Stimulated activated CD4-positive, alpha-beta T cell treated with anti-CD3 and anti-CD28 coated beads, Interleukin-4, amount 100 ng/mL, for 24 hours (primary cell): ENCODE results near the gene TRPC3.

ENCODE experiments used
- DNase-seq: peaks from one replicate; pipeline ENCODE4 v3.0.0-alpha.2; 2020

TRPC3 gene

GRCh38 chr4:121951521-121952110 lies at the start of gene TRPC3:
TRPC3 (minus strand) TSS chr4:121952060; CDS start chr4:121951680, 380 bp downstream.
- DNase-seq, result peak; percentile 30

- DNase-seq, result no peak
Measured at GRCh38 chr4:122000849-122001248, 49.0 kb upstream of the TRPC3 start.

- DNase-seq, result no peak
Measured at GRCh38 chr4:121998024-121998423, 46.2 kb upstream of the TRPC3 start.

GRCh38 chr4:121995790-121996537 lies 44.1 kb upstream of the TRPC3 start:
- DNase-seq, result no peak

- DNase-seq, result no peak
Measured at GRCh38 chr4:121991968-121992367, 40.1 kb upstream of the TRPC3 start.

- DNase-seq, result no peak
Measured at GRCh38 chr4:121990489-121990888, 38.6 kb upstream of the TRPC3 start.

- no peak for DNase-seq
Measured at GRCh38 chr4:121989715-121990114, 37.9 kb upstream of the TRPC3 start.

GRCh38 chr4:121988950-121989349 lies 37.1 kb upstream of the TRPC3 start:
- DNase-seq, result no peak

- DNase-seq, result no peak
Measured at GRCh38 chr4:121980643-121981042, 28.8 kb upstream of the TRPC3 start.

- no peak for DNase-seq
Measured at GRCh38 chr4:121978172-121978516, 26.3 kb upstream of the TRPC3 start.

- no peak for DNase-seq
Measured at GRCh38 chr4:121977251-121978171, 25.7 kb upstream of the TRPC3 start.

GRCh38 chr4:121975784-121976183 lies 23.9 kb upstream of the TRPC3 start:
- DNase-seq, result no peak

- no peak for DNase-seq
Measured at GRCh38 chr4:121973816-121974215, 22.0 kb upstream of the TRPC3 start.

GRCh38 chr4:121968859-121969258 lies 17.0 kb upstream of the TRPC3 start:
- no peak for DNase-seq

- DNase-seq, result no peak
Measured at GRCh38 chr4:121964958-121965357, 13.1 kb upstream of the TRPC3 start.

GRCh38 chr4:121960818-121961217 lies 9.0 kb upstream of the TRPC3 start:
- no peak for DNase-seq

- no peak for DNase-seq
Measured at GRCh38 chr4:121958777-121959176, 6.9 kb upstream of the TRPC3 start.

- no peak for DNase-seq
Measured at GRCh38 chr4:121957266-121957665, 5.4 kb upstream of the TRPC3 start.

- DNase-seq, result no peak
Measured at GRCh38 chr4:121953860-121954259, 2.0 kb upstream of the TRPC3 start.

- DNase-seq, result no peak
Measured at GRCh38 chr4:121952290-121952689, 430 bp upstream of the TRPC3 start.

GRCh38 chr4:121950680-121951520 lies 960 bp downstream of the TRPC3 start:
- DNase-seq, result peak; percentile 9

GRCh38 chr4:121950212-121950679 lies 1.6 kb downstream of the TRPC3 start:
- peak; percentile 88 for DNase-seq

GRCh38 chr4:121946644-121947043 lies 5.2 kb downstream of the TRPC3 start:
- DNase-seq, result no peak
